Panc1 (cell line): ENCODE measurements around the gene SFMBT1.

Source experiments
- POLR2AphosphoS5 ChIP-seq: IDR thresholded peaks from 2 replicates; pipeline ENCODE4 v1.6.1; 2012; ENCODE audit warnings: mild to moderate bottlenecking, low read depth, low read length, moderate library complexity
- REST ChIP-seq, 2 experiments: IDR thresholded peaks; 2 replicates each; pipeline ENCODE4 v1.6.1; 2011 to 2012; ENCODE audit warnings: low read depth in 2 of 2, control low read depth in 1 of 2, low read length in 1 of 2, mild to moderate bottlenecking in 1 of 2, moderate library complexity in 1 of 2; ENCODE audit not compliant: insufficient read depth in 1 of 2
- TF ChIP-seq, protein P1 (sequence below): fragments of 450-650 bp; IDR thresholded peaks from 2 replicates; pipeline ENCODE4 v1.5.1; 2017; ENCODE audit warnings: mild to moderate bottlenecking

DNA sequence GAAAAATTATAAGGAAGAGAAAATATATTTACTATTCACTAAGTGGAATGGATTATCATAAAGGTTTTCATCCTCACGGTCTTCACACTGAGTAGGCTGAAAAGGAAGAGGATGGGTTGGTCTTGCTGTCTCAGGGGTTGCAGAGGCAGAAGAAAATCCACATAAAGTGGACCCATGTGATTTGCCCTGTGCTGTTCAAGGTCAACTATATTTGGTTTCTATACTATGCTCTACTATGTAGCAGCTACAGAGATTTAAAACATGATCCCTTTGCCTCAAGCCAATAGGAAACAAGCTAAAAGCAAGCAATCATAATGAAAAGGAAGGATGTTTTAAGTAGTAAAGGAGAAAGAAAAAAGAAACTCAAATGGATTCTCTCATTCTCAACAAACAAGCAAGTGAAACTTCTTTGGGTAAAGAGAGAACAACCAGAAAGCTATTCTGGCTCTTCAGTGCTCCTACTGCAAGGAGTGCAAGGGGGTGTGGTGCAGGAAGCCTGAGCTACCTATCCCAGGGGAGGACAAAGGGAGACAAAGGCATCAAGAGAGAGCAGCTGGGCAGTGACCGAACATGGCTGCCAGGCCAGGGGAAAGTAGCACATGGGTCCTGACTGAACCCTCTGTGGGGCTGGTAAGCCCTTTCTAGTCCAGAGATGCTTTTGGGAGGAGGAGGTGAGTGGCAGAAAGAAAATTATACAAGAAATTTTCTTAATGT lies 35.9 kb downstream of the SFMBT1 start:
- TF ChIP-seq POLR2AphosphoS5 (no peak), REST (IDR thresholded peaks at IDR 0.05; ENCODE audit: insufficient read depth in 1 of 2, low read depth in 2 of 2, low read length in 1 of 2) (no peak)
- TF ChIP-seq, protein P1, sequence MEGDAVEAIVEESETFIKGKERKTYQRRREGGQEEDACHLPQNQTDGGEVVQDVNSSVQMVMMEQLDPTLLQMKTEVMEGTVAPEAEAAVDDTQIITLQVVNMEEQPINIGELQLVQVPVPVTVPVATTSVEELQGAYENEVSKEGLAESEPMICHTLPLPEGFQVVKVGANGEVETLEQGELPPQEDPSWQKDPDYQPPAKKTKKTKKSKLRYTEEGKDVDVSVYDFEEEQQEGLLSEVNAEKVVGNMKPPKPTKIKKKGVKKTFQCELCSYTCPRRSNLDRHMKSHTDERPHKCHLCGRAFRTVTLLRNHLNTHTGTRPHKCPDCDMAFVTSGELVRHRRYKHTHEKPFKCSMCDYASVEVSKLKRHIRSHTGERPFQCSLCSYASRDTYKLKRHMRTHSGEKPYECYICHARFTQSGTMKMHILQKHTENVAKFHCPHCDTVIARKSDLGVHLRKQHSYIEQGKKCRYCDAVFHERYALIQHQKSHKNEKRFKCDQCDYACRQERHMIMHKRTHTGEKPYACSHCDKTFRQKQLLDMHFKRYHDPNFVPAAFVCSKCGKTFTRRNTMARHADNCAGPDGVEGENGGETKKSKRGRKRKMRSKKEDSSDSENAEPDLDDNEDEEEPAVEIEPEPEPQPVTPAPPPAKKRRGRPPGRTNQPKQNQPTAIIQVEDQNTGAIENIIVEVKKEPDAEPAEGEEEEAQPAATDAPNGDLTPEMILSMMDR, result no peak
